B cell (primary cell): ENCODE results near the gene RHBDL1.

Source experiments
- EZH2 ChIP-seq: IDR thresholded peaks from 2 replicates; pipeline ENCODE4 v1.6.1; 2012; ENCODE audit warnings: borderline replicate concordance, low read depth, mild to moderate bottlenecking, moderate library complexity, low read length; ENCODE audit not compliant: insufficient read depth, poor library complexity, severe bottlenecking
- TF ChIP-seq, protein P1 (sequence below): fragments of 200-600 bp; IDR thresholded peaks from one replicate; pipeline ENCODE4 v1.8.0; 2022; ENCODE audit warnings: antibody characterized with exemption, mild to moderate bottlenecking

DNA sequence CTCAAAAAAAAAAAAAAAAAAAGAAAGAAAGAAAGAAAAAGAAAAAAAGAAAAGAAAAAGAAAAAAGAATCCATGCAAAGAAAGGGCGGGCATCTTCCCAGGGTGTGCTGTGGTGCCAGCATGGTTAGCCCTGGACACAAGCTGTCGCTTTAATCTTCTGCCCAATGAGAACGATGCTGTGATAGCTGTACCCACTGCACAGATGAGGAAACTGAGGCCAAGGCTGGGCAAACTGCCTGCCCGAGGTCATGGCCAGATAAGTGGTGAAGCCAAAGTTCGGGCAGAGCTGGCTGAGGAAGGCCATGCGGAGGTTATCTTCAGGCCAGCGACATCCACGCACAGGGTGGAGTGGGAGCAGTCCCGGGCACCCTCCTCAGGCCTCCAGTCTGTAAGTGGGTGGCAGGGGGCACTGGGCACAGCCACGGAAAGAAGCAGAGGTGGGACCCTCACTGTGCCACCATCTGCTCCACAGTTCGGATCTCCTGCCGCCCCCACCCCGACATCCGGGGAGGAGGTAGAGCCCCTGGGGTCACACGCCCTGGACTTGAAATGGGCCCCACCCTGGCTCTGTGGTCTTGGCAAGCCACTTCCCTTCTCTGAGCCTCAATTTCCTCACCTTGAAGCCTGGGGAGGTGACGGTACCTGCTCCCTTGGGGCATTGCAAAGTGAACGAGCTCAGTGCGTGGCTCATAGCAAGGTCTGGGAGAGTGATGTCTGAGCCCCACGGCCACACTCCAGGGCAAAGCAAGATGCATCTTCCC lies 23.6 kb downstream of the RHBDL1 start:
- TF ChIP-seq, protein P1, sequence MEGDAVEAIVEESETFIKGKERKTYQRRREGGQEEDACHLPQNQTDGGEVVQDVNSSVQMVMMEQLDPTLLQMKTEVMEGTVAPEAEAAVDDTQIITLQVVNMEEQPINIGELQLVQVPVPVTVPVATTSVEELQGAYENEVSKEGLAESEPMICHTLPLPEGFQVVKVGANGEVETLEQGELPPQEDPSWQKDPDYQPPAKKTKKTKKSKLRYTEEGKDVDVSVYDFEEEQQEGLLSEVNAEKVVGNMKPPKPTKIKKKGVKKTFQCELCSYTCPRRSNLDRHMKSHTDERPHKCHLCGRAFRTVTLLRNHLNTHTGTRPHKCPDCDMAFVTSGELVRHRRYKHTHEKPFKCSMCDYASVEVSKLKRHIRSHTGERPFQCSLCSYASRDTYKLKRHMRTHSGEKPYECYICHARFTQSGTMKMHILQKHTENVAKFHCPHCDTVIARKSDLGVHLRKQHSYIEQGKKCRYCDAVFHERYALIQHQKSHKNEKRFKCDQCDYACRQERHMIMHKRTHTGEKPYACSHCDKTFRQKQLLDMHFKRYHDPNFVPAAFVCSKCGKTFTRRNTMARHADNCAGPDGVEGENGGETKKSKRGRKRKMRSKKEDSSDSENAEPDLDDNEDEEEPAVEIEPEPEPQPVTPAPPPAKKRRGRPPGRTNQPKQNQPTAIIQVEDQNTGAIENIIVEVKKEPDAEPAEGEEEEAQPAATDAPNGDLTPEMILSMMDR, result no peak
- TF ChIP-seq EZH2, result no peak
